Immature natural killer cell (primary cell): ENCODE results near the gene TOR1A. TPM values are rescaled to one million over a fixed set of nuclear protein-coding genes. Genes with fewer than 3 reads are reported as not detected.

Experiments used
- DNase-seq, 3 donors: peaks; one replicate each; pipeline ENCODE4 v3.0.0; 2022; ENCODE audit warnings: mixed read lengths in 1 of 3
- H3K27ac Mint-ChIP-seq, 6 donors: one replicate each; pipeline ENCODE4 v1.8.0; 2020; ENCODE audit warnings: mixed read lengths in 6 of 6, mild to moderate bottlenecking in 5 of 6, inconsistent platforms in 4 of 6, moderate library complexity in 3 of 6
- H3K27me3 Mint-ChIP-seq, 3 donors: one replicate each; pipeline ENCODE4 v1.8.0; 2020 to 2021; ENCODE audit warnings: low read depth in 3 of 3, mild to moderate bottlenecking in 3 of 3, mixed read lengths in 3 of 3, moderate library complexity in 3 of 3, inconsistent platforms in 1 of 3
- H3K36me3 Mint-ChIP-seq, 3 donors: one replicate each; pipeline ENCODE4 v1.8.0; 2020; ENCODE audit warnings: mixed read lengths in 3 of 3, inconsistent platforms in 2 of 3, mild to moderate bottlenecking in 2 of 3
- H3K4me1 Mint-ChIP-seq, 2 donors: one replicate each; pipeline ENCODE4 v1.8.0; 2020; ENCODE audit warnings: inconsistent platforms in 2 of 2, mild to moderate bottlenecking in 2 of 2, mixed read lengths in 2 of 2, moderate library complexity in 1 of 2
- H3K4me3 Mint-ChIP-seq, 5 donors: one replicate each; pipeline ENCODE4 v1.8.0; 2020; ENCODE audit warnings: mild to moderate bottlenecking in 5 of 5, mixed read lengths in 5 of 5, inconsistent platforms in 3 of 5, moderate library complexity in 3 of 5
- H3K9me3 Mint-ChIP-seq, 6 donors: one replicate each; pipeline ENCODE4 v1.8.0; 2020; ENCODE audit warnings: mild to moderate bottlenecking in 6 of 6, mixed read lengths in 6 of 6, inconsistent platforms in 4 of 6, moderate library complexity in 3 of 6
- polyA plus RNA-seq, 3 donors: library from polyadenylated mRNA; unstranded; fragments of 300-500 nt; fragmentation: Illumina TruSeq; gene quantifications; one replicate each; pipeline ENCODE4 v1.2.3, GENCODE V29; 2021

Gene TOR1A
- polyA plus RNA-seq, 3 donors from 2014 or later = 89.3 to 131 (median 108) TPM

GRCh38 chr9:129826759-129827158, 2.8 kb upstream of the TOR1A start:
- no peak overlapping the region for H3K4me3 Mint-ChIP-seq
- H3K27ac Mint-ChIP-seq = peak overlapping the region in 1 of 6 donors; percentile 7
- H3K9me3 Mint-ChIP-seq = no peaks in the 10 kb centered on the region

DNA sequence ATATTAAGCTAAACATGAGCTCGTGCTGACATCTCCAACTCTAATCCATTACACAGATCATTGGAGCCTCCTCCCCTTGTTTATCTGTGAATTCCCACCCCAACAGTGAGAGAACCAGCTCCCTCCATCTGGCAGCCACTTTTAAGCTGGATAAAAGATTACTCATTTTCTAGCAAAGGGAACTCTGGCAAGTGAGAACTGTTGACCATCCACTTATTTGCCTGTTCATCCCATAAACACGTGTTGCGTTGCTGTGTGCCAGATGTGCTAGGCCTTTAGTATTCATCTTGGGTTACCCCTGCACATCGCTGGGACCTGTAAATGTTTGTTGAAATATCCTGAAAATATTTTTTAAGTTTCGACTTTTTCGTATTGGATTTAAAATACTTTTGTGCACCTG, 2.4 kb upstream of the TOR1A start:
- Mint-ChIP-seq H3K4me3 (no peak overlapping the region), H3K27ac (peak overlapping the region in 1 of 6 donors; percentile 7), H3K4me1 (peaks cover 13% of the 10 kb centered on the region in 2 donors), H3K9me3 (no peaks in the 10 kb centered on the region), H3K27me3 (peaks cover 2 to 4% (median 3%) of the 10 kb centered on the region in 3 donors), H3K36me3 (peaks cover 12 to 34% (median 17%) of the 10 kb centered on the region in 3 donors)
- DNase-seq = no peak

More at GRCh38 chr9:129826759-129827158, 2.8 kb upstream of the TOR1A start:
- no peak for DNase-seq
- H3K27me3 Mint-ChIP-seq = peaks cover 2 to 4% (median 3%) of the 10 kb centered on the region in 3 donors
- H3K4me1 Mint-ChIP-seq = peaks cover 13% of the 10 kb centered on the region in 2 donors
- peaks cover 12 to 34% (median 17%) of the 10 kb centered on the region in 3 donors for H3K36me3 Mint-ChIP-seq

- DNase-seq = no peak
- peaks cover 3 to 4% (median 3%) of the 10 kb centered on the region in 3 donors for H3K27me3 Mint-ChIP-seq
- peaks cover 16 to 20% of the 10 kb centered on the region in 2 donors for H3K4me1 Mint-ChIP-seq
- H3K9me3 Mint-ChIP-seq = no peaks in the 10 kb centered on the region
- peaks cover 7 to 19% (median 11%) of the 10 kb centered on the region in 3 donors for H3K36me3 Mint-ChIP-seq
- H3K27ac Mint-ChIP-seq = peak overlapping the region; percentile 43 to 95 (median 86)
- H3K4me3 Mint-ChIP-seq = peak overlapping the region; percentile 86 to 90 (median 88)
Measured at GRCh38 chr9:129823542-129823934, 398 bp downstream of the TOR1A start.

DNA sequence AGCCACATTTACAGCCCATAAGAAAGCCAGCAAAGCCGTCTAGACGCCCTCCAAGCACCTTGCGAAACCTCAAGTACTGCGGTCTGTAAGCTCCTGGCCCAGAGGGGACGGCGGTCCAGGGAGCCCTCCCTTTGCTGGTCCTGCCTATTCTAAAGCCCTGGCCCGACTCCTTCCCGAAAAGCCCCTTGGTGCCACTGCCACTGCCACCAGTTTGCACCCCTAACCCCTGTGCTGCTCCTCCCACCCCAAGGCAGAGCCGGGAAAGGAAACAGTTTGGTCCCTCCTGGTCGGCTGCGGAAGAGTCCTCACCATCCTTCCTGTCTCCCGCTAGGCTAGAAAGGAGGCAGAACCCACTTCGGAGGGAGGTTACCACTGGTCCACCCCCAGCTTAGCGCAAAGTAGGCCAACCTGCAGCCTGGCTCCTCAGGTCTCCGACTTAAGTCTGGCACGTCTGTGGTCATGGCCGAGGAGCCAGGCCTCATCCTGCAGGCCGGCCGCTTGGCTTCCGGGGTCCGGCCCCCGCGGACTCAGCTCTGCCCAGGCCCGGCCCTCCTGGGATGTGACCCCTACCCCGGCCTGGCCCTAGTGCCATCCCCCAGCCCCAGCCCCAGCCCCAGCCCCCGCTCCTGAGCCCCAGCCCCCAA, 916 bp downstream of the TOR1A start:
- Mint-ChIP-seq H3K36me3 (peaks cover 7 to 24% (median 13%) of the 10 kb centered on the region in 3 donors), H3K27ac (peak overlapping the region; percentile 82 to 95 (median 88)), H3K27me3 (peaks cover 3 to 4% (median 3%) of the 10 kb centered on the region in 3 donors), H3K4me1 (peaks cover 16 to 21% of the 10 kb centered on the region in 2 donors), H3K4me3 (peak overlapping the region; percentile 86 to 90 (median 88)), H3K9me3 (no peaks in the 10 kb centered on the region)
- DNase-seq = peak; percentile 37 to 58 (median 55)

- H3K4me3 Mint-ChIP-seq = no peak overlapping the region
- H3K4me1 Mint-ChIP-seq = peaks cover 6 to 13% of the 10 kb centered on the region in 2 donors
- peak overlapping the region in 2 of 6 donors; percentile 17 to 19 for H3K27ac Mint-ChIP-seq
- no peak for DNase-seq
- peaks cover 10 to 23% (median 17%) of the 10 kb centered on the region in 3 donors for H3K36me3 Mint-ChIP-seq
- H3K27me3 Mint-ChIP-seq = peaks cover 0 to 3% (median 0%) of the 10 kb centered on the region in 3 donors
- no peaks in the 10 kb centered on the region for H3K9me3 Mint-ChIP-seq
Measured at GRCh38 chr9:129816501-129817435, 7.2 kb downstream of the TOR1A start.

DNA sequence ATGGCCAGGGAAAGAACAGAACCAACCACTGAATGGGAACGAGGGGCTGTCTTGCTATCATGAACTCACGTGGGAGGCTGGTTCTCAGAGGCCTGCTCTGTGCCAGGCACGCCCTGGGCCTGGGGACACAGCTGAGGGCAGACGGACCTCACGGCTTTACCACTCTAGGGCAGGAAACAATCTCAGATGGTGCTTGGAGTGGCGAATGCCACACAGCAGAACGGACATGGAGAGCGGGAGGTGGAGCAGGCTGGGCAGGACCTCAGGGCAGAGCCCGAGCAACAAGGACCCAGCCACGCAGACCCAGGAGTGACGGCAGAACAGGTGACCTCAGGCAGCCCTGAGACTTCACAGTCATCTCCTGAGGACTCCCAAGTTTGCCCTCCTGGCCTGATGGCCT, 8.7 kb downstream of the TOR1A start:
- DNase-seq = no peak
- peak overlapping the region in 2 of 6 donors; percentile 30 to 61 for H3K27ac Mint-ChIP-seq
- no peak overlapping the region for H3K4me3 Mint-ChIP-seq
- H3K9me3 Mint-ChIP-seq = no peaks in the 10 kb centered on the region
- H3K36me3 Mint-ChIP-seq = peaks cover 14 to 26% (median 17%) of the 10 kb centered on the region in 3 donors
- H3K4me1 Mint-ChIP-seq = peaks cover 6 to 22% of the 10 kb centered on the region in 2 donors
- peaks cover 0 to 3% (median 0%) of the 10 kb centered on the region in 3 donors for H3K27me3 Mint-ChIP-seq

- H3K36me3 Mint-ChIP-seq = peaks cover 14 to 29% (median 17%) of the 10 kb centered on the region in 3 donors
- H3K27ac Mint-ChIP-seq = peak overlapping the region in 4 of 6 donors; percentile 7 to 61 (median 49)
- no peaks in the 10 kb centered on the region for H3K9me3 Mint-ChIP-seq
- peaks cover 0 to 5% (median under 1%) of the 10 kb centered on the region in 3 donors for H3K27me3 Mint-ChIP-seq
- H3K4me3 Mint-ChIP-seq = no peak overlapping the region
- peaks cover 6 to 25% of the 10 kb centered on the region in 2 donors for H3K4me1 Mint-ChIP-seq
- no peak for DNase-seq
Measured at GRCh38 chr9:129814432-129815223, 9.3 kb downstream of the TOR1A start.

GRCh38 chr9:129813661-129814060, 10.3 kb downstream of the TOR1A start:
- peak overlapping the region in 3 of 6 donors; percentile 16 to 49 (median 34) for H3K27ac Mint-ChIP-seq
- peaks cover 0 to 4% (median 2%) of the 10 kb centered on the region in 3 donors for H3K27me3 Mint-ChIP-seq
- no peak for DNase-seq
- H3K9me3 Mint-ChIP-seq = no peaks in the 10 kb centered on the region
- peaks cover 13 to 32% (median 17%) of the 10 kb centered on the region in 3 donors for H3K36me3 Mint-ChIP-seq
- peaks cover 6 to 23% of the 10 kb centered on the region in 2 donors for H3K4me1 Mint-ChIP-seq
- no peak overlapping the region for H3K4me3 Mint-ChIP-seq

- H3K27ac Mint-ChIP-seq = peak overlapping the region in 1 of 6 donors; percentile 23
- peaks cover 0 to 4% (median 2%) of the 10 kb centered on the region in 3 donors for H3K27me3 Mint-ChIP-seq
- peaks cover 6 to 21% of the 10 kb centered on the region in 2 donors for H3K4me1 Mint-ChIP-seq
- H3K9me3 Mint-ChIP-seq = no peaks in the 10 kb centered on the region
- peaks cover 9 to 29% (median 17%) of the 10 kb centered on the region in 3 donors for H3K36me3 Mint-ChIP-seq
- no peak overlapping the region for H3K4me3 Mint-ChIP-seq
- no peak for DNase-seq
Measured at GRCh38 chr9:129812385-129812784, 11.6 kb downstream of the TOR1A start.

DNA sequence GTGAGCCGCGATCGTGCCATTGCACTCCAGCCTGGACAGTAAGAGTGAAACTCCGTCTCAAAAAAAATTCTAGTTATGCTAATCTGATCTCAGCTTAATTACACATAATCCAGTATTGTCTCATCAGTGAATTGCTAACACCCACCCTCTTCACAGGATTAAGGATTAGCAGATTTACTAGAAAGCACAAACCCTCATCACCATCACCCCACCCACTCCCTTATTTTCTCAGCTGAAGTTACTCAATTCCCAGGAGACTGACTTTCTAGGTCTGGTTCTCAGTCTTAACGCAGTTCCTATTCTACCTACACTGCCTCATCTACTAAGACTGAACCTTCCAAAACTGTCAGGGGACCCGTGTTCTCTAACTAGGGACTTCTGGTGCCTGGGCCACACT, 12.0 kb downstream of the TOR1A start:
- no peak overlapping the region for H3K4me3 Mint-ChIP-seq
- H3K27ac Mint-ChIP-seq = peak overlapping the region in 2 of 6 donors; percentile 23 to 75

DNA sequence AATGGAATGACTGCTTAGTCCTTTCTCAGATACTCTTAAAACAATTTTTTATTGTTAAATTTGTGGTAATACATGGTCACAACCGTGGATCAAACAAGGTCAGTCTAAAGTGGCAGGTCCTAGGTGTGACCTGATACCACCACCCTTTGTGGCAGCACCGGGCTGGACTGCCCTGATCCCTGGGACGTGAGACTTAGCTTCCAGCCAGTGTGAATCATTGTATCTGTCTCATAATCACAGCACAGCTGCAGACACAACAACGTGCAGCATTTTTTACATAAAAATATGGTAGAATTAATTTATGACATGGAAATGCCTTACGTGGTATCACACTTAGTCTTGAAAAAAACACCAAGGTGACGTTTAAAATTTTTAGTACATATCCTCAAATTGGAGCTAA, 13.1 kb downstream of the TOR1A start:
- Mint-ChIP-seq H3K27me3 (peaks cover 1 to 2% (median 2%) of the 10 kb centered on the region in 3 donors), H3K9me3 (no peaks in the 10 kb centered on the region), H3K4me3 (no peak overlapping the region), H3K36me3 (peaks cover 6 to 29% (median 24%) of the 10 kb centered on the region in 3 donors), H3K27ac (peak overlapping the region in 2 of 6 donors; percentile 23 to 39), H3K4me1 (peaks cover 16 to 36% of the 10 kb centered on the region in 2 donors)
- no peak for DNase-seq

More for the DNA sequence above, 12.0 kb downstream of the TOR1A start:
- Mint-ChIP-seq H3K36me3 (peaks cover 9 to 32% (median 21%) of the 10 kb centered on the region in 3 donors), H3K27me3 (peaks cover 0 to 2% (median 2%) of the 10 kb centered on the region in 3 donors), H3K4me1 (peaks cover 8 to 25% of the 10 kb centered on the region in 2 donors), H3K9me3 (no peaks in the 10 kb centered on the region)
- no peak for DNase-seq

GRCh38 chr9:129810116-129810515, 13.8 kb downstream of the TOR1A start:
- Mint-ChIP-seq H3K27ac (peak overlapping the region in 2 of 6 donors; percentile 1 to 10), H3K4me1 (peaks cover 18 to 39% of the 10 kb centered on the region in 2 donors), H3K36me3 (peaks cover 9 to 28% (median 26%) of the 10 kb centered on the region in 3 donors)

DNA sequence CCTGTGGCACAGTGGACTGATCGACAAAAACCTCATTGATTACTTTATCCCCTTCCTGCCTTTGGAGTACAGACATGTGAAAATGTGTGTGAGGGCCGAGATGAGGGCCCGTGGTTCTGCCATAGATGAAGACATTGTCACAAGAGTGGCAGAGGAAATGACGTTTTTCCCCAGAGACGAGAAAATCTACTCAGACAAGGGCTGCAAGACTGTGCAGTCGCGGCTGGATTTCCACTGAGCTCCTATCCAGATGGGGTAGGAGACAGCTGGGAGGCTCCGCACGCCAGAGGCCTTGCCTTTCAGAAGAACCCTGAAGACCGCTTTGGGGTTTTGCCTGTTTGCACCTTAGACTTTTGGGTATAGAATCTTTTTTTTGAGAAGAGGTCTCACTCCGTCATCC, 14.6 kb downstream of the TOR1A start:
- H3K27ac Mint-ChIP-seq = peak overlapping the region in 3 of 6 donors; percentile 45 to 60 (median 45)
- DNase-seq = no peak
- no peaks in the 10 kb centered on the region for H3K9me3 Mint-ChIP-seq
- H3K4me1 Mint-ChIP-seq = peaks cover 20 to 42% of the 10 kb centered on the region in 2 donors
- peaks cover 9 to 26% (median 25%) of the 10 kb centered on the region in 3 donors for H3K36me3 Mint-ChIP-seq
- H3K4me3 Mint-ChIP-seq = no peak overlapping the region
- peaks cover 1 to 2% (median 2%) of the 10 kb centered on the region in 3 donors for H3K27me3 Mint-ChIP-seq

More at GRCh38 chr9:129810116-129810515, 13.8 kb downstream of the TOR1A start:
- H3K27me3 Mint-ChIP-seq = peaks cover 1 to 2% (median 2%) of the 10 kb centered on the region in 3 donors
- no peaks in the 10 kb centered on the region for H3K9me3 Mint-ChIP-seq
- no peak for DNase-seq
- H3K4me3 Mint-ChIP-seq = no peak overlapping the region
